ENCODE results near the gene SSR1.

GRCh38 chr6:7235712-7236305 lies 77.2 kb downstream of the SSR1 start:
- TF ChIP-seq TAF1 (IDR thresholded peaks at IDR 0.05; ENCODE audit: low read depth) (no peak), RAD21 (IDR thresholded peaks at IDR 0.05; ENCODE audit: low read depth) (no peak), ZBTB7A (IDR thresholded peaks at IDR 0.05; ENCODE audit: low read depth) (no peak), MAX (IDR thresholded peaks at IDR 0.05) (peak; percentile 67), CEBPB (IDR thresholded peaks at IDR 0.05) (no peak), EP300 (IDR thresholded peaks at IDR 0.05; ENCODE audit: borderline replicate concordance) (no peak)
